Activated naive CD4-positive, alpha-beta T cell (primary cell): ENCODE data around the gene GNB2.
"Not testable (repeated sequence)": the region's sequence is repeated elsewhere in the genome, so short reads cannot be mapped to it uniquely, and the experiment has no call there.

Experiments used
- DNase-seq, 4 experiments: peaks; one replicate each; lab custom pipeline; 2025; lab: John Stamatoyannopoulos, UW

The GNB2 gene

GRCh38 chr7:100673302-100673941, at the start of gene GNB2:
TSS of gene GNB2 (plus strand) at chr7:100673740. CDS start at chr7:100676266, 2,526 bp downstream.
- peak; percentile 95 to 97 (median 96) for DNase-seq

DNA sequence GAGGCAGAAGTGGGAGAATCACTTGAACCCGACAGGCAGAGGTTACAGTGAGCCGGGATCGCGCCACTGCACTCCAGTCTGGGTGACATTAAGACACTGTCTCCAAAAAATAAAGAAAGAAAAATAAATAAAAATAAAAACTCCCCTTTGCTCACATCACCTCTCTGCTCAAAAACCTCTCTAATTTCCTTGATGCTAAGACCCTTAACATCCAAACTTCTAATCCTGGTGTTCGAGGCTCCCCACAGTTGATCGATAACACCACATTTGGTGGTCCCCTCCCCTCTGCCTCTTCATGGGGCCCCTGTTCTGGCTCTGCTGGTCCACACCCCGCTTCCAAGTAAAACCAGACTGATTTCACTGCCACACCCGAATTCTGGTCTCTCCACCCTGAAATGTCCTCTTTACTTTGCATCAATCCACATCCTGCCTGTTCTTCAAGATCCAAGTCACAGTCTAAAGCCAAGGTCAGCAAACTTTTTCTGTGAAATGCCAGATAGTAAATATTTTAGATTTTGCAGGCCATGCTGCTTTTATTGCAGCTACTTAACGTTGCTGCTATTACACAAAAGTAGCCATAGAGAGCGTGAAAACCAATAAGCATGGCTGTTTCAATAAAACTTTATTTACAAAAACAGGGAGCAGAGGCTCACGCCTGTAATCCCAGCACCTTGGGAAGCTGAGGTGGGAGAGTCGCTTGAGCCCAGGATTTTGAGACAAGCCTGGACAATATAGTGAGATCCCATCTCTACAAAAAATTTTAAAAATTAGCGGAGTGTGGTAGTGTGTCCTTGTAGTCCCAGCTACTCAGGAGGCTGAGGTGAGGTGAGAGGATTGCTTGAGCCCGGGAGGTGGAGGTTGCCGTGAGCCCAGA, 49.4 kb upstream of the GNB2 start:
- no peak for DNase-seq

DNA sequence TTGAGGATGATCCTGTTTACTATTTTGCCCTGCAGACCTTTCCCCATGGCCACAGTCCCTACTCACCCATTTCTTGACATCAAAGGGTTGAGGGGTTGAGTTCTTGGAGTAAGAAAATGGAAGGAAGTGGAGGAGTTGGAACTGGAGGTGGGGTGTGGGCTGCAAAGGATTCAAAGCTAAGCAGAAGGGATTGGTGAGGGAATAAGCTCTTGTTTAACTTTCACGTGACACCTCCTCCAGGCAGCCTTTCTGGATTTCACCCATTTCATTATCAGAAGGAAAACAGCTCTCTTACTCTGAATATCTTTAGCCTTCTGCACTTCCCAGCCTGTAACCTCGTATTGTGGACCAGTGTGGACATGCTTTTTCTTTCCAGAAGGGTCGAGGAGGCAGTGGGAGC, 47.5 kb upstream of the GNB2 start:
- DNase-seq, result no peak

DNA sequence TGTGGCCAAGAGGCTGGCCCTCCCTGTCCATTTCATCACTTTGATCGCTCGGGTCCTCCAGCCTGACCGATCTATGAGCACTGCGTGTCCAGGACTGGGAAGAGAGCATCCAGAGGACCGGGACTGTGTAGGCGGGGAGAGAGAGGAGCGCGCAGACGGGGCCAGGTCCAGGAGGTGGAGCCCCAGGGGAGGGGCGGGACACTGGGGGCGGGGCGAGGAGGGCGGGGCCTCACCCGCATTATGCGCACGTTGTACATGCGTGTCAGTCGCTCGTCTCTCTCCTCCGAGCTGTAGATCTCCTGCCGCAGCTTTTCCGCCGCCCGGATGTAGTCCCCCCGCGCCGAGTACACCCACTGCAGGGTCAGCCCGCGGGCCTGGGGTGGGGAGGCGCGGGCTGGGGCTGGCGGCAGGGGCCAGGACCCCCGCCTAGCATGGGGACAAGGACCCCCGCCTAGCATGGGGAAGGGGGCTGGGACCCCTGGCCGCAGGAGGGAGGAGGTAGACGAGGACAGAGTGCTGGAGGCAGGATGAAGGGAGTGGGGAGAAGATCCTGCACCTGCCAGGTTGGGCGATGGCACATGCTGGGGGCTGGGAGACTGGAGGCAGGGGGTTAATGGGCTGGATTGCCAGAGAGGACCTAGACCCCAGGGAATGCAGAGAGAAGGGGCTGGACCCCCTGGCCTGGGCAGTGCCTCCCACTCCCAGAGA, 46.9 kb upstream of the GNB2 start:
- peak; percentile 68 to 88 (median 78) for DNase-seq

- DNase-seq, result no peak
These were observed 46.3 kb upstream of the GNB2 start for GRCh38 chr7:100627238-100627549.

- no peak for DNase-seq
These were observed 44.3 kb upstream of the GNB2 start for GRCh38 chr7:100629117-100629716.

DNA sequence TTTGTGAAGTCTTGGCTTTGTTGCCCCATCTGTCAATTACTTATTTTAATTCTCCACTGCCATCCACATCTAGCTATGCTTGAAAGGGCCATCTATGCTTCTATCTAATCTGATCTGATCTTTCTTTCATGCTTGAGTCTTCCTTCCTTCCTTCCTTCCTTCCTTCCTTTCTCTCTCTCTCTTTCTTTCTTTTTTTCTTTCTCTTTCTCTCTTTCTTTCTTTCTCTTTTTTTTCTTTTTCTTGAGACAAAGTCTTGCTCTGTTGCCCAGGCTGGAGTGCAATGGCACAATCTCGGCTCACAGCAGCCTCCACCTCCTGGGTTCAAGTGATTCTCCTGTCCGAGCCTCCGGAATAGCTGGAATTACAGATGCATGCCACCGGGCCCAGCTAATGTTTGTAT, 43.5 kb upstream of the GNB2 start:
- no peak for DNase-seq

- DNase-seq, result peak in 3 of 4 experiments; percentile 20 to 40 (median 20)
These were observed 40.4 kb upstream of the GNB2 start for GRCh38 chr7:100632951-100633717.

DNA sequence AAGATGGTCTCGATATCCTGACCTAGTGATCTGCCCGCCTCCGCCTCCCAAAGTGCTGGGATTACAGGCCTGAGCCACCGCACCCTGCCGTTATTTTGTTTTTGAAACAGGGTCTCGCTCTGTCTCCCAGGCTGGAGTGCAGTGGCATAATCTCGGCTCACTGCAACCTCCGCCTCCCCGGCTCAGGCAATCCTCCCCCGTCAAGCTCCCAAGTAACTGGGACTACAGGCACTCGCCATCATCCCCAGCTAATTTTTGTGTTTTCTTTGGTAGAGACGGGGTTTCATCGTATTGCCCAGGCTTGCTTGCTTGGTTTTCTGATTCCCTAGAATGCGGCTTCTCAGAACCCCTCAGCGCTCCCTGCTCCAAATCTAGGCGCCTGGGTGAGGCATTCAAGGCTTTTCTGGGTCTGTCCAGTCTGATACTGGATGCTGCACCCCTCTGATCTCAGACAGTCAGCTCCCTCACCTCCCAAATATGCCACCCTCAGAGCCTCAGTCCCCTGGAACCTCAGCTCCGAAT, 33.5 kb upstream of the GNB2 start:
- no peak for DNase-seq

DNA sequence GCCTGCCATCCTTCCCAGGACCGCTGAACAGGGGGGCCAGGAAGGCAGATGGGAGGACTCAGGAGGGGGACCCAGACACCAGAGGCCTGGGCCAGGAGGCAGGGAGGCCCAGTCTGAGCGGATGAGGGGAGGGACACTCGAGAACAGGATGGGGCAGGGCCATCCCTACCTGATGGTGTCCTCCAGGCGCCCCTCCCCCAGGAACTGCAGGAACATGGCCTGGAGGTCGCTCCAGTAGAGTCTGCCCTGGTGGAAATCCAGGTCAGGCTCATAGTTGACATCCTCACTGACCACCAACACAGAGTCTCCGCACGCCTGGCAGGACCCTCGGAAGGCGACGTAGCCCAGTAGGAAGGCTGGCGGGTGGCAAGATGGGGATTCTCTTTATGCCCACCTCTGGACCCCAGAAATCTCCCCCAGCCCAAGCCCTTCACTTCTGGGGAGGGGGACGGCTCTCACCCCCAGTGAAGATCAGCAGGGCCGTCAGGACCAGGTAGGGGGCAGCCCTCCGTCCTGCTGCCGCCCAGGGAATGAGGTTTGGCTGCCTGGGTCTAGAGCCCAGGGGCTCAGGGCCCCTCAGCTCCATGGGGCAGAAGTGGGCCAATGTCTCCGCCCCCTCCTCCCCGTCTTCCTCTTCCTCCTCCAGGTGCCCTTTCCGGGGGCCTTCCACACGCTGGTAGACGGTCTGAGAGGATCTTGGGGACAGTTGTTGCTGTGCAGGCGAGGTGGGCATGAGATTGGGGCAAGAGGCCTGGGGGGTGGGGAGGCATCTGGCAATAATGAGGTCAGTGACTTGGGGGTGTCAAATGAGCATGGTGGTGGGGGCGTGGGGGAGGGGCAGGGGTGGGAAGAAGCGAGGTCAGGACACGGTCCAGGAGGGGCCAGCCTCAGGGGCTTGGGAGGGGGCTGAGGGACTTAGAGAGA, 32.8 kb upstream of the GNB2 start:
- DNase-seq, result no peak

- no peak for DNase-seq
These were observed 32.1 kb upstream of the GNB2 start, which contains the start of gene TFR2 for GRCh38 chr7:100641463-100641859. TSS of gene TFR2 (minus strand) at chr7:100641552. CDS start at chr7:100641509, 43 bp downstream.

DNA sequence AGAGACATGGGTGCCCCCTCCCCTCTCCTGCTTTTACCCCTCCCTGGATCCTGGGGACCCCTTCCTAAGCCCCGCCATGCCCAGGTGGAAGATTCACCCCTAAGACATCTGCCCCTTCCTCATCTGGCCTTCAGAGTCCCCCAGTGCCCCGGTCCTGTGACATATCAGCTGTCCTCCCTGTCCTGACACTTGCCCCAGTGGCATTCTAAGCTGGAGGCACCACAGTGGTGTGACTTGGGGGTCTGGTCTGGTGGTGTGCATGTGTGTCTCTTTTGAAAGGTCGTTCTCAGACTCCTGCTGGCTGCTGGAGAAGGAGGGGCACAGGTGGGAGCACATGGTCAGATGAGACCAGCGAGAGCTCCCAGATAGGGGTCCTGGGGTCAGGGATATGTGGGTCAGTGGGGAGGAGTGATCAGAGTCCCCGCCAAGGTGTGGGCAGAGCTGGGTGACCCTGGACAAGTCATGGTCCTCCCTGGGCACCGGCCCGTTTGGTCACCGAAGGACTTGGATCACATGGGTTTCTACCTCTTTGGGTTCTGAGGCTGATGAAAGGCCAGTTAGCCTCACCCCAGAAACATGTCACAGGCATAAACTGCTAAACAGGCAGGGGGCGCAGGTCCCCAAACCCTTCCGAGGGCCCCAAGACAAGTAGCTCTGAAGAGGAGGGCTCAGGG, 31.5 kb upstream of the GNB2 start:
- DNase-seq, result no peak

DNA sequence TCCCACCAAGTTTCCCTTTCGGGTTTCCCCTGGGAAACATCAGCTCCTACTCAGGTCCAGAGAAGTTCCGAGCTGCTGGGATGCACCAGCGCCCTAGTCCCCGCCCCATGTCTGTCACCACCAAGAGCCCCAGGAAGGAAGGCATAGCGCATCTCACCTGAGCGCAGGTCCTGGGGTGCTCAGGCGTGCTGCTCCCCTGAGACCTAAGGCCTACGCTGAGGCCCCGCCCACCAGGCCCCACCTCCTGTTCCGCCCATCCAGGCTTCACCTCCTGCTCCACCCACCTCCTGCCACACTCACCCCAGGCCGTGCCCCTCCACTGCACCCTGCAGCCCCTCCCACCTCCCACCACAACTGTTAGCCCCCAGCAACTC, 31.0 kb upstream of the GNB2 start:
- no peak for DNase-seq

GRCh38 chr7:100649826-100650565, 23.5 kb upstream of the GNB2 start:
- no peak for DNase-seq

DNA sequence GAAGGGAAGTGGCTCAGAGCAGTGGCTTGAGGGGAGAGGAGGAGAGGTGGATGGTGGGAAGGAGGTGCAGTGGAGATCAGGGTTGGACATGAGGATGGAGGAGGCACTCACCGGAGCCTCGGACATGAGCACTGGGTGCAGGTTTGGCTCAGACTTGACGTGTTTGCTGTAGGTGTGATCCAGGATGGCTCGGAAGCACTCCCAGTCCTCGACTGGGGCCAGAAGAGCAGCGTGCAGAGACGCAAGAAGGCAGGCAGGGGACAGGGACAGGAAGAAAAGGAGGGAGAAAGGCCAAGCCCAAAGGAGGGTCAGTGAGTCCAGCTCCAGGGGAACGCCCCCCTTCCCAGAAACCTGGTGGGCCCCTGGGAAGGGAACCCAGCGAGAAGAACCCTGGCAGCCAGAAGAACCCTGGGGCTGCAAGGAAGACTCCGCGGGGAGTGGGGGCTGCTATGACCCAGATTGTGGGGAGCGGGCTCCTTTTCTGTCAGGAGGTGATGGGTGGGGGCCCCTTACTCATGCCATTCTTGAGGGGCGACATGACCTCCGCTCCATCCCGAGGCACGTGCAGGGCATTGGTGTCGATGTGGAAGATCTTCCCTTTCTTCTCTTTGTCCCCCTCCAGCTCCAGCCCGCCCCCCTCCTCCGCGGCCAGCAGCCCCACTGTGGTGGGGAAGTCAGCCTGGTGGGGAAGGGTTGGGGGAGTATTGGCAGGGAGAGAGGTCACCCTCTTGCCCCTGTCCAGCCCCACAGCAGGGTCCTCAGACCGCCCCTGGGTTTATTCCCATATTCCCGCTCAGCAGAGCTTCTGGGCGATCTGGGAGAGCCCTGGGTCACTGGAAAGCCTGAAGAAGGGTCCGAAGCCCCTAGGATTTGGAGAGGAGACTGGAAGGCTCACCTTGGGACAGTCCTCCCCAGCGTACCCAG, 18.4 kb upstream of the GNB2 start:
- no peak for DNase-seq

GRCh38 chr7:100655908-100656674, 17.4 kb upstream of the GNB2 start, which contains the start of gene ACTL6B:
TSS of gene ACTL6B (minus strand) at chr7:100656448. CDS start at chr7:100656354, 94 bp downstream.
- DNase-seq, result peak in 1 of 4 experiments; percentile 49

DNA sequence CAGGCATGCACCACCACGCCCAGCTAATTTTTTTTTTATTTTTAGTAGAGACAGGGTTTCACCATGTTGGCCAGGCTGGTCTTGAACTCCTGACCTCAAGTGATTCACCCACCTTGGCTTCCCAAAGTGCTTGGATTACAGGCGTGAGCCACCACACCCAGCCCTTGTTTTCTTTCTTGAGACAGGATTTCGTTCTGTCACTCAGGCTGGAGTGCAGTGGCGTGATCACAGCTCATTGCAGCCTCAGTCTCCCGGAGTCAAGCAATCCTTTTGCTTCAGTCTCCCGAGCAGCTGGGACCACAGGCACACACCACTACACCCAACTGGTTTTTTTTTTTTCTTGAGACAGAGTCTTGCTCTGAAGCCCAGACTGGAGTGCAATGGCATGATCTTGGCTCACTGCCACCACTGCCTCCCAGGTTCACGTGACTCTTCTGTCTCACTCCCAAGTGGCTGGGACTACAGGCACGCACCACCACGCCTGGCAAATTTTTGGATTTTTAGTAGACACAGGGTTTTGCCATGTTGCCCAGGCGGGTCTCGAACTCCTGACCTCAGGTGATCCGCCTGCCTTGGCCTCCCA, 11.3 kb upstream of the GNB2 start:
- DNase-seq, result not testable (repeated sequence)
